ENCODE results near the gene INO80E.
A peak's percentile ranks its signal among the peaks of the same experiment; 100 is the strongest.
"Not testable (repeated sequence)": the region's sequence is repeated elsewhere in the genome, so short reads cannot be mapped to it uniquely, and the experiment has no call there.

The INO80E gene

DNA sequence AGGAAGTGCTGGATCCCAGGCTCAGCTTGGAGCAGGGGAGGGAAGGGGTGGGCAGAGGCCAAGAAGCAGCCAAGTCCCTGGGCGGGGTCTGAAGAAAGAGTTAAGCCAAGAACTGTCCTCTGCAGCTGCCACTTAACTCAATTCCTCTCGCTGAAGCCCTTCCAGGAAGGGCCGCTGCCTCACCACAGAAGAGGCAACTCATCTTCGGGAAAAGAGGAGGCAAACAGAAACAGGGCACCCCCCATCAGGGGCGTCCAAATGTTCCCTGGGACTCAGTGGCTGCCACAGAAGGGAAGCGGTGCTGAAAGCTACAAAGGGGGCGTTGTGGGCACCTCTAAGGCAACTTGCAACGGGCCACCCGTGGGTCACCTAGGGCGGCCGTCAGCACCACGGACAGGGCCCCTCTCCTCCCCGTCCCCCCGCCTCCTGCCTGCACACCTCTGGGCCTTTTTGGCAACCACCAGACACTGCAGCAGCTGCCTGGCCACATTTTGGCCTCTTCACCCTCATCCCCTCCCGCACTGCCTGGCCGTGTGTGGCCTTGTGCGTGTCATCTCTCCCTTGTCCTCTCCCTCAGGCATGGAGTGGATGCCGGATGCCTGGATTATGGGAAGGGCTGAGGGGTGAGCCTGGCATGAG, 32.5 kb downstream of the INO80E start:
- H3K4me2 ChIP-seq, result no peak overlapping the region
- no peak for TF ChIP-seq Cebpa-rat (IDR thresholded peaks at IDR 0.05)
- no peaks in the 10 kb centered on the region for H3K36me3 ChIP-seq
- H4K20me1 ChIP-seq, result peaks cover 22% of the 10 kb centered on the region; the same call in 1 of the 2 replicates
- H3K4me3 ChIP-seq, result no peak overlapping the region
- H3K9me3 ChIP-seq, result no peaks in the 10 kb centered on the region
- no peak overlapping the region for H3K27ac ChIP-seq
- no peak overlapping the region for H3K9ac ChIP-seq
- H3K27me3 ChIP-seq, result peaks cover 67% of the 10 kb centered on the region
- peaks cover 24% of the 10 kb centered on the region for H3K4me1 ChIP-seq

DNA sequence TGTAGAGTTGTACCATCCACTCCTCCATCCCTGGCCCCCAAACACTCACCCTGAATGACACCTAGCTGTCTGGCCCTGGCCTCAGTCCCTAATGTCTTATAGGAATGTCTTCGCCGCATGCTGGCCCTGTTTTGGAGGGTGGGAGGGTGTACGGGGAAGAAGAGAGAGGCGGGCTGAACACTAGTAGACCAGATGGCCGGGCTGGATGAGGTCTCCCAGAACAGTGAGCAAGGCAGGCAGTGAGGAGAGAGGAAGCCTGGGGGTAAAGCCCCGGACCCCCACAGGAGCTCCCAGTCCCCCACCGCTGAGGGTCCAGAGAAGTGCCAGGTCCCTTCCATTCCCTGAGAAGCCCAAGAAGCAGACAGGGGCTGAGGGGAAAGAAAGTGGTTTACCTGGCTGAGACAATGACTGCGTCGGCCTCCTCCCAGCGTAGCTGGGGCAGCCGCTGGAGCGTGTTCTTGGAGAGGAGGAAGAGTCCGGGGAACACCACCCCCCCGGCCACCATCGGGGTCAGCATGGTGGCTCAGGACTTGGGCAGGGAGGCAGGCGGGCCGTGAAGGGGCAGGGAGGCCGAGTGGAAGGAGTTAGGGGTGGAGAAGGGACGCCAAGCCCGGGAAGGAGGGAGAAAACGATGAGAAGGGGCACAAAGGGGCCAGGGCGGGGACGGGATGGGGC, 34.1 kb downstream of the INO80E start:
- Histone ChIP-seq H3K36me3 (no peaks in the 10 kb centered on the region), H3K4me3 (no peak overlapping the region), H3K4me2 (no peak overlapping the region), H3K4me1 (peaks cover 26% of the 10 kb centered on the region), H3K9me3 (no peaks in the 10 kb centered on the region), H4K20me1 (peaks cover 22% of the 10 kb centered on the region; the same call in 1 of the 2 replicates), H3K27ac (no peak overlapping the region), H3K27me3 (peaks cover 67% of the 10 kb centered on the region), H3K9ac (no peak overlapping the region)
- no peak for TF ChIP-seq Cebpa-rat (IDR thresholded peaks at IDR 0.05)

DNA sequence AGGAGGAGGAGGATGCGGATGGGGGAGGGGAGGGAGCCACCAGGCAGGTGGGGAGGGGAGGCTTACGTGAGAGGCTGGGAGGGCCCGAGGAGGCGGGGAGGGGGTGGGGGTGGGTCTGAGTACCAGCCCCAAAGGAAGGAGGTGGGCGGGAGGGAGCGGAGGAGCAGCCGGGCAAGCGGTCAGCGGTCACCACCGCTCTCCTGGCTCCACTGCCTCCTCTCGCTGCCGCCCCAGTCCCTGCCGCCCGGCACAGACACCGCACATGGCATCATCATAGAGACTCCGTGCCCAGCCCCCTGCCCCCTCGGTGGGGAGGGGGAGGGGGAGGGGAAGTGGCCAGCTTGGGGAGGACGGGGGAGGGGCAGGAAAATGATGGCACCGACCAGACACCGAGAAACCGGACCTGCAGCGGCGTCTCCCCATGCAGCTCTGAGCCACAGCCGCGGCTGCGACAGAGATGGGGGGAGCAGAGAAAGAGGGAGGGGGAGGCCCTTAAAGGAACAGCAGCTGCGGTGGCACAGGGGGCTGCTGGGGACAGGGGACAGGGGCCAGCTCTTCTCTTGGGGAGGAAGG, 34.9 kb downstream of the INO80E start, which contains the start of gene TLCD3B:
TLCD3B (minus strand) TSS at position 431 of the 573 bp plus-strand sequence. CDS start 744 bp downstream, outside the sequence.
- no peak within 1 kb of the TSS for H3K27ac ChIP-seq
- no peaks in the 10 kb centered on the region for H3K9me3 ChIP-seq
- peaks cover 22% of the 10 kb centered on the region; the same call in 1 of the 2 replicates for H4K20me1 ChIP-seq
- no peak for TF ChIP-seq Cebpa-rat (IDR thresholded peaks at IDR 0.05)
- peaks cover 59% of the 10 kb centered on the region for H3K27me3 ChIP-seq
- peak within 1 kb of the TSS; percentile 55 for H3K4me2 ChIP-seq
- no peaks in the 10 kb centered on the region for H3K36me3 ChIP-seq
- peaks cover 26% of the 10 kb centered on the region for H3K4me1 ChIP-seq
- no peak within 1 kb of the TSS for H3K9ac ChIP-seq
- no peak within 1 kb of the TSS for H3K4me3 ChIP-seq

DNA sequence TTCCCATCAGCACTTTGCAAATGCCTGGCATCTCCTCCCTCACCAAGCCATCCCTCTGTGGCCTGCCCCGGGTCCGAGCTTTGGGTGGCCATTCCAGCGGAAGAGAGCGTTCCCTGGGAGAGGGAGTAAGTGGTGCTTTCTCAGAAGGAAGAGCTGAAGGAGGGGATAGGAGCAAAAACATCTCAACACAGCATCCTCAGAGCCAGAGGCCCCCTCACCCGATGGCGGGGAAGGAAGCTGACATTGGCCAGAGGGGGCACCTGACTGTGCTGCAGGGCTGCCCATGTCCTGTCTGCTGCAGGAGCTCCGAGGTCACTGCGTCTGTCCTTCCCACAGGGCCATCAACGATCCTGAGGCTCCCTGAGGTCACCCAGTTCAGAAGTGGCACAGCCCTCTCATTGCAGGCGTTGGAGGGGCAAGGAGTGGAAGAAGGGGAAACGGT, 35.5 kb downstream of the INO80E start:
- no peaks in the 10 kb centered on the region for H3K36me3 ChIP-seq
- H3K27me3 ChIP-seq, result peaks cover 56% of the 10 kb centered on the region
- no peak overlapping the region for H3K4me3 ChIP-seq
- peak overlapping the region; percentile 55 for H3K4me2 ChIP-seq
- no peak overlapping the region for H3K27ac ChIP-seq
- peaks cover 22% of the 10 kb centered on the region; the same call in 1 of the 2 replicates for H4K20me1 ChIP-seq
- no peak for TF ChIP-seq Cebpa-rat (IDR thresholded peaks at IDR 0.05)
- H3K9me3 ChIP-seq, result no peaks in the 10 kb centered on the region
- peaks cover 26% of the 10 kb centered on the region for H3K4me1 ChIP-seq
- no peak overlapping the region for H3K9ac ChIP-seq

DNA sequence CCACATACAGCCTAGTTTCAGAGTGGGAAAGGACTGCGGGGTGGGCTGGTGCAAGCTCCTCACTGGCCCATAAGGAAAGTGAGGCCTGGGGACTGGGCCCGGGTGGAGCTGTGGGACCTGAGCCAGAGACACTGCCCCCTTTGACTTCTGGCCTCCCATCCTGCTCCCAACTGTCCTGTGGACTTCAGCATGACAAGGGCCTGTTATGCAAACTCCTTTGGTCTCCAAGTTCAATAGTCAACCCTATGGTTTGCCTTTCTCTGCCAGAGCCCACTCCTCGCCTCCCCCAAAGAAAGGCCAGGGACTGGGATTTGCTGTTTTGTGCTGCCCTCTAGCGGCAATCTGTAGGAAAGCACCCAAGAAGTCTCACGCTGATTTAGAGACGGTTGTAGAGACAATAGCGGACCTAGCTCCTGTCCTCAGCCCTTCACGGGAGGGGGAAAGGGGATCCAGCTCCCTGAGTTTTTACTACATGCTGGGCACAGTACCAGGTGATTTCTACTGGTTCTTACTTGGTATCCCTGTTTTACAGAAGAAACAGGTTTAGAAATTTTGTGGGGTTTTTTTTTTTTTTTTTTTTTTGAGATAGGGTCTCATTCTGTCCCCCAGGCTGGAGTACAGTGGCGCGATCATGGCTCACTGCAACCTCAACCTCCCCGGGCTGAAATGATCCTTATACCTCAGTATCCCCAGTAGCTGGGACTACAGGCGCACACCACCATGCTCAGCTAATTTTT, 36.2 kb downstream of the INO80E start:
- TF ChIP-seq Cebpa-rat (IDR thresholded peaks at IDR 0.05), result no peak
- Histone ChIP-seq H3K27me3 (peaks cover 49% of the 10 kb centered on the region), H3K9ac (no peak overlapping the region), H3K9me3 (no peaks in the 10 kb centered on the region), H3K27ac (no peak overlapping the region), H4K20me1 (peaks cover 22% of the 10 kb centered on the region; the same call in 1 of the 2 replicates), H3K4me2 (peak overlapping the region; percentile 55), H3K4me3 (no peak overlapping the region), H3K4me1 (peaks cover 26% of the 10 kb centered on the region), H3K36me3 (no peaks in the 10 kb centered on the region)

DNA sequence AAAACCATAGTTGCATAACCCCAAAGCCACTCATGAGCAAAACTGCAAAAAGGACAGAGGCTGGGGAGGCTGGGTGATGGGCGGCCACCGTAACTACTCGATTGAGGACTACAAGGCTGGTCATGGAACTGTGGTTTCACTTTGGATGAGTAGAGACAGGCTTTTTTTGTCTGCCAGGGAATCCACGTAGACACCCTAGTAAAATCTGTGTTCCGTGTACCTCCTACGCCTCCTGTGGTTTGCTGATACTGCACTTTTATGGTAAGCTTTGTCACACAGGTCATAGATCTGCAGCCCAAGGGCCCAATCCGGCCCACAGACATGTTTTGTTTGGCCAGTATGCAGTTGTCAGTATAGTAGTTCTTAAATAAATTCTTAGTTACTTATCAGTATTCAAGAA, 37.2 kb downstream of the INO80E start:
- Histone ChIP-seq H3K36me3 (no peaks in the 10 kb centered on the region), H4K20me1 (peaks cover 16% of the 10 kb centered on the region; the same call in 1 of the 2 replicates), H3K9me3 (no peaks in the 10 kb centered on the region), H3K4me2 (peak overlapping the region; percentile 55), H3K4me3 (no peak overlapping the region), H3K9ac (no peak overlapping the region), H3K27me3 (peaks cover 38% of the 10 kb centered on the region), H3K4me1 (peaks cover 26% of the 10 kb centered on the region), H3K27ac (no peak overlapping the region)
- TF ChIP-seq Cebpa-rat (IDR thresholded peaks at IDR 0.05), result no peak

DNA sequence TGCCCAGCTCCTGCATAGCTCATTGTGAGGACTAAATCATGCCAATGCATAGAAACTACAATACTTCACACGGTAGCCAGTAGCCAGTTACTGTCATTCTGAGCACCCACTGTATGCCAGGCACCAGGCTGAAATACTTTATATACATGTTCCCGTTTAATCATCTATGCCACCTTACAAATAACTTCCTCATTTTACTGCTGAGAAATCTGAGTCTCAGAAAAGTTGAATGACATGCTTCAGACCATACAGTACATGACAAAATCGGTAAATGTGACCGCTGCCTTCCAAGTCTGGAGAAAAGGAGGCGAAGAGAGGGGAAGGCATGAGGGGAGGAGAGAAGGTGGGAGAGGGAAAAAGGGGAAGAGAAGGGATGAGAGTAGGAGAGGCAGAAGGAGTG, 44.2 kb downstream of the INO80E start:
- Histone ChIP-seq H3K27me3 (no peaks in the 10 kb centered on the region), H3K36me3 (no peaks in the 10 kb centered on the region), H3K9ac (no peak overlapping the region), H3K4me1 (no peaks in the 10 kb centered on the region), H3K9me3 (no peaks in the 10 kb centered on the region), H3K4me2 (no peak overlapping the region), H3K4me3 (no peak overlapping the region), H3K27ac (no peak overlapping the region), H4K20me1 (no peaks in the 10 kb centered on the region)
- no peak for TF ChIP-seq Cebpa-rat (IDR thresholded peaks at IDR 0.05)

DNA sequence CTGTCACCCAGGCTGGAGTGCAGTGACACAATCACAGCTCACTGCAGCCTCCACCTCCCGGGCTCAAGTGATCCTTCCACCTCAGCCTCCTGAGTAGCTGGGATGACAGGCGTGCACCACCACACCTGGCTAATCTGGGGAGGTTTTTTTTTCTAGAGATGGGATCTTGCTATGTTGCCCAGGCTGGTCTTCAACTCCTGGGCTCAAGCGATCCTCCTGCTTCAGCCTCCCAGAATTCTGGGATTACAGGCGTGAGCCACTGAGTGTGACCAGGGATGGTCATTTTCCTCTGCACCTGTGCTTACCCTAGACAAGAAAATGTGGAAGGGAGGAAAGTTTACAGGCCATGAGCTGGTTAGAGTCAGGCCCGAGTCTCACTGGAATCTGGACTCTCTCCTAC, 44.6 kb downstream of the INO80E start:
- not testable (repeated sequence) for H3K4me3 ChIP-seq, H3K4me2 ChIP-seq, H3K4me1 ChIP-seq, H3K27me3 ChIP-seq, H3K9ac ChIP-seq, H3K36me3 ChIP-seq, H3K27ac ChIP-seq, H4K20me1 ChIP-seq, H3K9me3 ChIP-seq

DNA sequence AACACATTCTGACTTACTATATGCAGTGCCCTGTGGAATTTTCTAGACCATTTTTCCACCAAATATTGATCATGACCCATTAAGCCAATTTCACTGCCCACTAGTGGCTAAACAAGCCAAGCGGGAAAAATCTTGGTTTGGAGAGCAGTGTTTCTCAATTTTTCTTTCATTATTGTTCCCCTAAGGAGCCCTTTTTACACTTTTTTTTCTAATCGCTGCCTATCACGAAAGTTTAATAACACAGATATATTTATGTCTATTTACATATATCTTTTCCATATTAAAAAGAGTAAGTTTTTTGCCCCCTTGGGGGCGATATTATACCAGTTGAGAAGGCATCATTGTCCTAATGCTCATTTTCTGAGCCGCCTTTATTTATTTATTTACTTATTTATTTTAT, 45.8 kb downstream of the INO80E start:
- Histone ChIP-seq H3K4me3 (no peak overlapping the region), H3K27ac (no peak overlapping the region), H3K36me3 (no peaks in the 10 kb centered on the region), H4K20me1 (no peaks in the 10 kb centered on the region), H3K9me3 (no peaks in the 10 kb centered on the region), H3K4me2 (no peak overlapping the region), H3K9ac (no peak overlapping the region), H3K27me3 (no peaks in the 10 kb centered on the region), H3K4me1 (no peaks in the 10 kb centered on the region)
- TF ChIP-seq Cebpa-rat (IDR thresholded peaks at IDR 0.05), result no peak

All from BLaER1 (cell line).